GM10248 (cell line): ENCODE measurements around the gene DLGAP1.
A peak's percentile ranks its signal among the peaks of the same experiment; 100 is the strongest.

Experiments
- CTCF ChIA-PET: fragments of 300-600 bp; sonication (Branson Sonifier 250); formaldehyde crosslinking; extraction: SDS; loops from one replicate; lab custom pipeline; 2021; ENCODE audit warnings: antibody characterized with exemption; lab: Yijun Ruan, JAX
- POLR2A ChIA-PET: fragments of 350-650 bp; sonication (Branson Sonifier 250); formaldehyde crosslinking; extraction: SDS; loops from one replicate; lab custom pipeline; 2020; ENCODE audit warnings: antibody characterized with exemption; lab: Yijun Ruan, JAX
- DNase-seq: peaks from one replicate; pipeline ENCODE4 v3.0.0; 2012; ENCODE audit errors: extremely low spot score
- CTCF ChIP-seq: IDR thresholded peaks from 2 replicates; pipeline ENCODE4 v1.5.1; 2012; ENCODE audit warnings: mild to moderate bottlenecking, low read depth; ENCODE audit errors: extremely low read depth, missing control alignments, control extremely low read depth

Gene DLGAP1

DNA sequence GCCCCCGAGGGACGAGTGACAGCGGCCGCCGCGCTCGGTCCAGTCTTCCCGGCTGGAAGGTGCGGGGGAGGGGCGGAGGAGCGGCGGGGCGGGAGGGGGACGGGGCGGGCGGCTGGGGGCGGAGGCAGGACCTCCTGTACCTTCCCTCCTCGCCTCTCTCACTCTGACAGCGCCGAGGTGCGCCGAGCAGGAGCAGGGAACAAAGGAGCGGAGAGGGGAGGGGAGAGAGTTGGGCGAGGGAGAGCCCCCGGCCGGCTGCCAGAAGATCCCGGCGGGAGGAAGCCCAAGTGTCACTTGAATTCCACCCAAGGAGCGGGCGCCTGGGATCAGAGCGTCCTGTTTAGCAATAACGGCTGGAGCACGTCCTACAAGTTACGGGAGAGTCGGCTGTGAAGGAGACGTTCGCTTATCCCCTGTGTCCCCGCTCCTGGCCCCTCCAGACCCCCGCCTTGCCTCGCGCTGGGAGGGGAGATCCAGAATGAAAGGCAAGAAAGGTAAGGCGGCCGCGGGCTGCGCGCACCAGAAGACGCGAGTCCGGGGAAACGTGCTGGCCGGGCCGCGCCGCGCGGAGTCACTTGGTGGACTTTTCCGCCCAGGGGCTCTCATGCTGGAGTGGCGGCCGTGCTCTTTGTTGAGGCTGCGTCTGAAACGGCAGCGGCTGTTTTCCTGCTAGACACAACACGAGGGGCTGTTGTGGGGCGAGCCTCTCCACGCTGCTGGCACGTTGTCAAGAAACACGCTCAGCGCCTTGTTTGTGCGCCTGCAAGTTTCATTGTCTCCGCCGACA, 1004.9 kb downstream of the DLGAP1 start, which contains the start of gene TGIF1:
TSS of gene TGIF1 (plus strand) at position 161 of the 787 bp plus-strand sequence. CDS start at position 479, 318 bp downstream.
- ChIA-PET CTCF (interaction anchor here (0.9 to 2.6 kb wide), 3 partner anchors 12 to 204 kb away, joined by 3 to 9 read pairs (median 3); no protein-coding TSS in a partner anchor), POLR2A (no interaction called here)
- DNase-seq, result peak; percentile 29
- no peak for TF ChIP-seq CTCF

DNA sequence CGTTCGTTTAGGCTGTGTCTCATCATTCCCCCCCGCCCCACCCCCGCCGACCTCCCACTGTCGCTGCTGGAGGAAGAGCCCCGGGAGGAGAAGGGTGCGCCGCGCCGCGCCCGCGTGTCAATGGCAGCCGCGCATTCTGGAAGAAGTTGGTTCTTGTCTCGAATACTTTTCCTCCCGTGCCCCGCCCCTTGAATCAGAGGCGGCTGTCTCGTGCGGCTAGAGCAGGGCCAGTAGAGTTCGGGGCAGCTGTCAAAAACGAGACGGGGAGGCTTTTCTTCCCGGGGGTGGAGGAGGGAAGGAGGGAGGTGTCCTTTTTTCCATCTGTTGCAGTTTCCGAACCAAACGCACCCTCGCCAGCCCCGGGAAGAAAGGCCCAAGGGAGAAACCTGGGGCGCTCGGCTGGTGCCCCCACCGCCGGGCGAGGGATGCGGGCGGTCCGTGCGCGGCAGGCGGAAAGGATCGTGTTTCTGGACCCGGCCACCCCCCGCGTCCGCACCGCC, 1005.5 kb downstream of the DLGAP1 start:
- ChIA-PET CTCF (no interaction called here), POLR2A (interaction anchor here (0.6 kb wide), 1 partner anchor 181 kb away, joined by 3 read pairs; no protein-coding TSS in a partner anchor)
- TF ChIP-seq CTCF, result no peak
- DNase-seq, result peak; percentile 21

- no peak for TF ChIP-seq CTCF
- ChIA-PET CTCF (interaction anchor here (1.5 kb wide), 1 partner anchor 218 kb away, joined by 4 read pairs; no protein-coding TSS in a partner anchor), POLR2A (interaction anchor here (0.6 kb wide), 2 partner anchors 15 to 180 kb away, joined by 3 read pairs; no protein-coding TSS in a partner anchor)
- DNase-seq, result peak; percentile 78
Measured at GRCh38 chr18:3448838-3449511, 1006.1 kb downstream of the DLGAP1 start.

DNA sequence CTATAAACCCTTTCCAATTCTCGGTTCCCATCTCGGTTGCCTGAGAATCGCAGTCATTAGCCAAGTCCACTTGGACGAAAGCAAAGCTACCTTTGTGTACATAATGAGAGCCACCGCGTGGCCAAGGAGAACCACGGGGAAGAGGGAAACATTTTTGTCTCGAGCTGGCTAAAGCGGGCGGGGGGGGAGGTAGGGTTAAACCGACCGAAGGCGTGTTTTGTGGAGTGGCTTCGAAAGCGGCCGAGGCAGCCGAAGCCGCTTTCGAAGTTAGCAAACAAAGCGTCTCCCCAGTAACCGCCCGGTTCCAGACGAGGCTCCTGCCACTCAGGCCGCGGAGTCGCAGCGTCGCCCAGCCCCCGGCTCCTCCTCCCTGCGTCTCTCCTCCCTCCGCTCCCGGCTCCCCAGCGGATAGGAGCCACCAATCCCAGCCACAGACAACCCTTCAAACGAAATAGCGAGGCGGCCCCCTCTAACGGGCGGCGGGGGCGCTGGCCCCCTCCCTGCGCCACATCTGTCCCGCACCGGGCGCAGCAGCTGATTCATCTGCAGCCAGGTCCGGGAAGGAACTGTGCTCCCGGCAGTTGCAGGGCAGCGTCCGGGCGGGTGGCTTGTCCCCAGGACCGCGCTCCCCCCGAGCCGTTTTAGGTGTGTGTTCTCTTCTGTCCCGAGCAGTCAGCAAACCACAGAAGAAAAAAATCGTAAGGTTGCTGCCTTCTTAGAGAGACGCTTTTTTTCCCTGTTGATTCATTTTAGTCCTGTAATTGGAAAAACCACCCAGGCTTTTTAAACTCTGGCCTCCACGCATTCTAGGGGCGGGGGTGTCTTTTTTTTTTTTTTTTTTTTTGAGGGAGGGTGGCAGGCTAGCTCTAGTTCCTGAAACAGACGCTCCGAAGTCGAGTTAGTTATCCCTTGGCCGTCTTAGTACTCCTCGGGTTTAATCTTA, 1006.9 kb downstream of the DLGAP1 start:
- no peak for TF ChIP-seq CTCF
- ChIA-PET POLR2A (interaction anchor here (0.5 to 0.6 kb wide), 3 partner anchors 16 to 559 kb away, joined by 3 to 4 read pairs (median 4); no protein-coding TSS in a partner anchor), CTCF (interaction anchor here (0.9 to 2.1 kb wide), 6 partner anchors 9 to 219 kb away, joined by 3 to 6 read pairs (median 4); no protein-coding TSS in a partner anchor)
- peak; percentile 82 for DNase-seq

DNA sequence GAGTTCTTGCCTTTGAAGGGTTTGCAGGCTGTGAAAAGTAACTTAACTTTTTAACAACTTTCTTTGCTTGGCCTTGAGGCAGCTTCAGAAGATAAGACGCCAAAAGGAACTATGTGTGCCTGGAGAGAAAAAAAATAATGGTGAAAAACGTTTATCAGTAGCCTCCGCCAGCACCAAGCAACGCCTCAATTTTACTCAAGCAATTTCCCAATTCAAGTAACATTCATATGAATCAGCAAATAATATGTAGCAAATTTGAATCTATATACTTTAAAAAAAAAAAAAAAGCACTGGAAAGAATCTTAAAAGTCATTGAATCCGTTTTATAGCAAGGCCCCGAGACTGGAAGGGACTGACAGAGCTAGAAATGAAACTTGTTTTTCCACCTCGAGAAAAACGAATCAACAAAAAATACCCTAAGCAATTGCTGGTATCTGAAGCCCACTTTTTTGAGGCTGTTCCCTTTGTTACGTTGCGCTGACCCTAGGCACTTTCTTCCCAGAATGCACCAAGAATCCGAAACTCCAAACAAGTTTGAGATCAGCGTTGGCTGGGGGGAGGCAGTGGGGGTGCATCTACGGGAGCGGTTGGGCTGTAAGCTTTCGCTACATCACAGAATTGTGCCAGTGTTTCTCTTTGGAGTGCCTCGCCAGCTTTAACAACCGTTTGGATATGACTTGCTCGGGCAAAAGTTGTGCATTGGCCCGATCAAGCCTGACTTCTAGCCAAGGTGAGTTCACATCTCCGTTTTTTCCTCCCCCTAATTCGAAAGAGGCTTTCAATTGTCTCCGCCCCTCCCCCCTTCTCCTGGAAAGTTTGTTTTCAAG, 1007.8 kb downstream of the DLGAP1 start:
- CTCF ChIA-PET, result interaction anchor here (0.9 to 2.1 kb wide), 9 partner anchors 9 to 219 kb away, joined by 3 to 6 read pairs (median 3); no protein-coding TSS in a partner anchor
- TF ChIP-seq CTCF, result no peak
- DNase-seq, result no peak

More for the DNA sequence above, 1007.8 kb downstream of the DLGAP1 start:
- POLR2A ChIA-PET, result interaction anchor here (0.6 kb wide), 1 partner anchor 25 kb away, joined by 4 read pairs; no protein-coding TSS in a partner anchor
